Measurements from ENCODE around the gene RPS6KB2.

- TF ChIP-seq CTCF (IDR thresholded peaks at IDR 0.05), result no peak
- TF ChIP-seq POLR2A (IDR thresholded peaks at IDR 0.05; ENCODE audit: low read depth), result no peak
- no peak for TF ChIP-seq POLR2AphosphoS5 (IDR thresholded peaks at IDR 0.05)
Measured at GRCh38 chr11:67408437-67409200, 19.7 kb upstream of the RPS6KB2 start.
